HEK293 (cell line): Measurements from ENCODE around the gene RPS5.
A peak's percentile ranks its signal among the peaks of the same experiment; 100 is the strongest.

ENCODE experiments used
- CTCF ChIA-PET: fragments of 350-600 bp; formaldehyde crosslinking; extraction: SDS; loops from one replicate; lab custom pipeline; 2021; ENCODE audit warnings: antibody characterized with exemption; lab: Yijun Ruan, JAX
- POLR2A ChIA-PET: fragments of 300-600 bp; formaldehyde crosslinking; extraction: SDS; loops from one replicate; lab custom pipeline; 2020; ENCODE audit warnings: antibody characterized with exemption, inconsistent platforms; lab: Yijun Ruan, JAX
- H3K27ac ChIP-seq: fragments of 200-500 bp; sonication (Bioruptor generic); 2 replicates; pipeline ENCODE4 v1.5.1; 2014; ENCODE audit warnings: low read depth, low read length, control low read depth, inconsistent platforms; ENCODE audit errors: extremely low read depth
- H3K36me3 ChIP-seq, 2 experiments: fragments of 200-500 bp in 1 of 2; sonication (Bioruptor generic) in 1 of 2; 1 replicate in 1 of 2; 2 replicates in 1 of 2; pipeline ENCODE4 v1.5.1; 2014 to 2017; ENCODE audit warnings: inconsistent platforms in 2 of 2, low read length in 2 of 2; ENCODE audit not compliant: control insufficient read depth in 2 of 2, insufficient read depth in 1 of 2
- H3K4me1 ChIP-seq: fragments of 200-500 bp; sonication (Bioruptor generic); 2 replicates; pipeline ENCODE4 v1.5.1; 2014; ENCODE audit warnings: mild to moderate bottlenecking, low read length, inconsistent platforms; ENCODE audit not compliant: control insufficient read depth, insufficient read depth
- H3K4me3 ChIP-seq: 2 replicates; pipeline ENCODE4 v1.5.1; 2011; ENCODE audit warnings: low read depth, mild to moderate bottlenecking, control low read depth, low read length, moderate library complexity
- H3K9me3 ChIP-seq: fragments of 200-500 bp; sonication (Bioruptor generic); 2 replicates; pipeline ENCODE4 v1.5.1; 2014; ENCODE audit warnings: low read depth, low read length, inconsistent platforms; ENCODE audit not compliant: control insufficient read depth, insufficient read depth
- GLIS1 ChIP-seq: fragments of 450-650 bp; formaldehyde crosslinking; IDR thresholded peaks from 2 replicates; pipeline ENCODE4 v1.5.1; 2016; ENCODE audit warnings: missing biosample characterization, missing genetic modification characterization
- KLF9 ChIP-seq: fragments of 450-650 bp; formaldehyde crosslinking; IDR thresholded peaks from 2 replicates; pipeline ENCODE4 v1.5.1; 2016; ENCODE audit warnings: missing biosample characterization, missing genetic modification characterization, low read depth
- SP7 ChIP-seq: fragments of 450-650 bp; formaldehyde crosslinking; IDR thresholded peaks from 2 replicates; pipeline ENCODE4 v1.5.1; 2016; ENCODE audit warnings: missing biosample characterization, missing genetic modification characterization
- YY2 ChIP-seq: fragments of 450-650 bp; formaldehyde crosslinking; IDR thresholded peaks from 2 replicates; pipeline ENCODE4 v1.5.1; 2016; ENCODE audit warnings: missing biosample characterization, missing genetic modification characterization
- ZBTB20 ChIP-seq: fragments of 450-650 bp; formaldehyde crosslinking; IDR thresholded peaks from 2 replicates; pipeline ENCODE4 v1.5.1; 2016; ENCODE audit warnings: missing biosample characterization, missing genetic modification characterization
- ZBTB8A ChIP-seq: fragments of 450-650 bp; formaldehyde crosslinking; IDR thresholded peaks from 2 replicates; pipeline ENCODE4 v1.5.1; 2016; ENCODE audit warnings: missing biosample characterization, missing genetic modification characterization
- ZFP3 ChIP-seq: fragments of 450-650 bp; formaldehyde crosslinking; IDR thresholded peaks from 2 replicates; pipeline ENCODE4 v1.5.1; 2016; ENCODE audit warnings: low read depth, missing biosample characterization, missing genetic modification characterization
- ZNF121 ChIP-seq: fragments of 450-650 bp; formaldehyde crosslinking; IDR thresholded peaks from 2 replicates; pipeline ENCODE4 v1.5.1; 2016; ENCODE audit warnings: missing biosample characterization, missing genetic modification characterization
- ZNF146 ChIP-seq: fragments of 450-650 bp; formaldehyde crosslinking; IDR thresholded peaks from 2 replicates; pipeline ENCODE4 v1.5.1; 2016; ENCODE audit warnings: missing biosample characterization, missing genetic modification characterization
- ZNF223 ChIP-seq: fragments of 450-650 bp; formaldehyde crosslinking; IDR thresholded peaks from 2 replicates; pipeline ENCODE4 v1.5.1; 2016; ENCODE audit warnings: missing biosample characterization, missing genetic modification characterization
- ZNF239 ChIP-seq: fragments of 450-650 bp; formaldehyde crosslinking; IDR thresholded peaks from 2 replicates; pipeline ENCODE4 v1.5.1; 2016; ENCODE audit warnings: missing biosample characterization, missing genetic modification characterization
- ZNF404 ChIP-seq: fragments of 450-650 bp; formaldehyde crosslinking; IDR thresholded peaks from 2 replicates; pipeline ENCODE4 v1.5.1; 2017; ENCODE audit warnings: missing biosample characterization, missing genetic modification characterization
- ZNF48 ChIP-seq: fragments of 450-650 bp; formaldehyde crosslinking; IDR thresholded peaks from 2 replicates; pipeline ENCODE4 v1.5.1; 2016; ENCODE audit warnings: missing biosample characterization, missing genetic modification characterization
- ZNF521 ChIP-seq: fragments of 450-650 bp; formaldehyde crosslinking; IDR thresholded peaks from 2 replicates; pipeline ENCODE4 v1.5.1; 2017; ENCODE audit warnings: missing biosample characterization, mild to moderate bottlenecking, missing genetic modification characterization
- ZNF623 ChIP-seq: fragments of 450-650 bp; formaldehyde crosslinking; IDR thresholded peaks from 2 replicates; pipeline ENCODE4 v1.5.1; 2016; ENCODE audit warnings: missing biosample characterization, missing genetic modification characterization
- ZNF626 ChIP-seq: fragments of 450-650 bp; sonication (Bioruptor Pico); formaldehyde crosslinking; IDR thresholded peaks from 2 replicates; pipeline ENCODE4 v1.5.1; 2018; ENCODE audit warnings: missing biosample characterization, missing genetic modification characterization, inconsistent platforms
- ZNF670 ChIP-seq: fragments of 450-650 bp; formaldehyde crosslinking; IDR thresholded peaks from 2 replicates; pipeline ENCODE4 v1.5.1; 2016; ENCODE audit warnings: missing biosample characterization, missing genetic modification characterization, low read depth
- ZNF677 ChIP-seq: fragments of 450-650 bp; IDR thresholded peaks from 2 replicates; pipeline ENCODE4 v1.5.0; 2018; ENCODE audit warnings: missing biosample characterization, mild to moderate bottlenecking, missing genetic modification characterization, moderate library complexity
- TF ChIP-seq, protein P1 (sequence below): fragments of 450-650 bp; formaldehyde crosslinking; IDR thresholded peaks from 2 replicates; pipeline ENCODE4 v1.5.1; 2016; ENCODE audit warnings: missing biosample characterization, missing genetic modification characterization
- TF ChIP-seq, protein P2 (sequence below): fragments of 450-650 bp; IDR thresholded peaks from 2 replicates; pipeline ENCODE4 v1.5.1; 2018; ENCODE audit warnings: missing biosample characterization, missing genetic modification characterization
- TF ChIP-seq, protein P3 (sequence below): fragments of 450-650 bp; formaldehyde crosslinking; IDR thresholded peaks from 2 replicates; pipeline ENCODE4 v1.5.1; 2016; ENCODE audit warnings: missing biosample characterization, missing genetic modification characterization

RPS5 gene

DNA sequence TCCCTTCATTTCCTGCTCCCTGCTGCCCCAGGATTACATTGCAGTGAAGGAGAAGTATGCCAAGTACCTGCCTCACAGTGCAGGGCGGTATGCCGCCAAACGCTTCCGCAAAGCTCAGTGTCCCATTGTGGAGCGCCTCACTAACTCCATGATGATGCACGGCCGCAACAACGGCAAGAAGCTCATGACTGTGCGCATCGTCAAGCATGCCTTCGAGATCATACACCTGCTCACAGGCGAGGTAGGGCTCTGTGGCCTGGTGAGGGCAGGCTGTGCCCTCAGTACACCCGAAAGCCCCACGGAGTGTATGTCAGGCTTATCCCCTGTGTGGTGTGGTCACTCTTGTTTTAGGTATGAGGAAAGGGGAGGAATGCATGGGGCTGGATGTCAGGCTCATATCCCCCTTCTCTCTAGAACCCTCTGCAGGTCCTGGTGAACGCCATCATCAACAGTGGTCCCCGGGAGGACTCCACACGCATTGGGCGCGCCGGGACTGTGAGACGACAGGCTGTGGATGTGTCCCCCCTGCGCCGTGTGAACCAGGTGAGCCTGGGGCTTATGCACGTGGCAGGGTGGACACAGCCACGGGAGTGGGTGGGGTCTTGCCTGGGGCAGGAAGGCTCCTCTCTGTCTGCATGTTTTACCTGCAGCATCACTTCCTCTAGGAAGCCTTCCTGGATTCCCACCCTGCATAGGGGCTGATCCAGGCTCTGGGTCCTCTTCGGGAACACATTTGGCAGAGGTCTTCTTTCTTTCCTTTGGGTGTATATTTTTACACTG is 6.1 kb downstream of the RPS5 start:
- Histone ChIP-seq H3K4me3 (no peak overlapping the region), H3K27ac (no peak overlapping the region), H3K9me3 (no peaks in the 10 kb centered on the region), H3K36me3 (peaks cover 64 to 76% of the 10 kb centered on the region in 2 experiments), H3K4me1 (peaks cover 3% of the 10 kb centered on the region; the same call in 1 of the 2 replicates)
- ChIA-PET POLR2A (interaction anchor here (1.9 kb wide), 2 partner anchors 15 to 31 kb away, joined by 4 to 9 read pairs; partner anchors contain the start of genes ZNF497 and ZNF584), CTCF (interaction anchor here (1.2 kb wide), 1 partner anchor 126 kb away, joined by 4 read pairs; the partner anchor contains the start of gene ZBTB45)
- TF ChIP-seq, protein P1, sequence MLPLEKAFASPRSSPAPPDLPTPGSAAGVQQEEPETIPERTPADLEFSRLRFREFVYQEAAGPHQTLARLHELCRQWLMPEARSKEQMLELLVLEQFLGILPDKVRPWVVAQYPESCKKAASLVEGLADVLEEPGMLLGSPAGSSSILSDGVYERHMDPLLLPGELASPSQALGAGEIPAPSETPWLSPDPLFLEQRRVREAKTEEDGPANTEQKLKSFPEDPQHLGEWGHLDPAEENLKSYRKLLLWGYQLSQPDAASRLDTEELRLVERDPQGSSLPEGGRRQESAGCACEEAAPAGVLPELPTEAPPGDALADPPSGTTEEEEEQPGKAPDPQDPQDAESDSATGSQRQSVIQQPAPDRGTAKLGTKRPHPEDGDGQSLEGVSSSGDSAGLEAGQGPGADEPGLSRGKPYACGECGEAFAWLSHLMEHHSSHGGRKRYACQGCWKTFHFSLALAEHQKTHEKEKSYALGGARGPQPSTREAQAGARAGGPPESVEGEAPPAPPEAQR (tag by site-specific recombination) = no peak
- TF ChIP-seq, protein P2, sequence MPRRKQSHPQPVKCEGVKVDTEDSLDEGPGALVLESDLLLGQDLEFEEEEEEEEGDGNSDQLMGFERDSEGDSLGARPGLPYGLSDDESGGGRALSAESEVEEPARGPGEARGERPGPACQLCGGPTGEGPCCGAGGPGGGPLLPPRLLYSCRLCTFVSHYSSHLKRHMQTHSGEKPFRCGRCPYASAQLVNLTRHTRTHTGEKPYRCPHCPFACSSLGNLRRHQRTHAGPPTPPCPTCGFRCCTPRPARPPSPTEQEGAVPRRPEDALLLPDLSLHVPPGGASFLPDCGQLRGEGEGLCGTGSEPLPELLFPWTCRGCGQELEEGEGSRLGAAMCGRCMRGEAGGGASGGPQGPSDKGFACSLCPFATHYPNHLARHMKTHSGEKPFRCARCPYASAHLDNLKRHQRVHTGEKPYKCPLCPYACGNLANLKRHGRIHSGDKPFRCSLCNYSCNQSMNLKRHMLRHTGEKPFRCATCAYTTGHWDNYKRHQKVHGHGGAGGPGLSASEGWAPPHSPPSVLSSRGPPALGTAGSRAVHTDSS (tag by site-specific recombination) = no peak
- no peak for TF ChIP-seq ZNF404 (tag by site-specific recombination)
- no peak for TF ChIP-seq ZNF239 (tag by site-specific recombination)
- TF ChIP-seq ZNF623 (tag by site-specific recombination) = no peak
- no peak for TF ChIP-seq ZNF521 (tag by site-specific recombination)
- no peak for TF ChIP-seq ZNF48 (tag by site-specific recombination)
- TF ChIP-seq ZNF121 (tag by site-specific recombination) = no peak
- no peak for TF ChIP-seq ZNF223 (tag by site-specific recombination)
- TF ChIP-seq ZFP3 (tag by site-specific recombination) = no peak
- no peak for TF ChIP-seq ZBTB20
- TF ChIP-seq ZNF670 (tag by site-specific recombination) = no peak
- TF ChIP-seq, protein P3, sequence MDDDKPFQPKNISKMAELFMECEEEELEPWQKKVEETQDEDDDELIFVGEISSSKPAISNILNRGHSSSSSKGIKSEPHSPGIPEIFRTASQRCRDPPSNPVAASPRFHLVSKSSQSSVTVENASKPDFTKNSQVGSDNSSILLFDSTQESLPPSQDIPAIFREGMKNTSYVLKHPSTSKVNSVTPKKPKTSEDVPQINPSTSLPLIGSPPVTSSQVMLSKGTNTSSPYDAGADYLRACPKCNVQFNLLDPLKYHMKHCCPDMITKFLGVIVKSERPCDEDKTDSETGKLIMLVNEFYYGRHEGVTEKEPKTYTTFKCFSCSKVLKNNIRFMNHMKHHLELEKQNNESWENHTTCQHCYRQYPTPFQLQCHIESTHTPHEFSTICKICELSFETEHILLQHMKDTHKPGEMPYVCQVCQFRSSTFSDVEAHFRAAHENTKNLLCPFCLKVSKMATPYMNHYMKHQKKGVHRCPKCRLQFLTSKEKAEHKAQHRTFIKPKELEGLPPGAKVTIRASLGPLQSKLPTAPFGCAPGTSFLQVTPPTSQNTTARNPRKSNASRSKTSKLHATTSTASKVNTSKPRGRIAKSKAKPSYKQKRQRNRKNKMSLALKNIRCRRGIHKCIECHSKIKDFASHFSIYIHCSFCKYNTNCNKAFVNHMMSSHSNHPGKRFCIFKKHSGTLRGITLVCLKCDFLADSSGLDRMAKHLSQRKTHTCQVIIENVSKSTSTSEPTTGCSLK (tag by site-specific recombination) = no peak
- no peak for TF ChIP-seq KLF9 (tag by site-specific recombination)
- no peak for TF ChIP-seq ZNF677
- no peak for TF ChIP-seq ZNF626 (tag by site-specific recombination)
- TF ChIP-seq SP7 (tag by site-specific recombination) = no peak
- TF ChIP-seq ZNF146 (tag by site-specific recombination) = no peak
- TF ChIP-seq YY2 = no peak

DNA sequence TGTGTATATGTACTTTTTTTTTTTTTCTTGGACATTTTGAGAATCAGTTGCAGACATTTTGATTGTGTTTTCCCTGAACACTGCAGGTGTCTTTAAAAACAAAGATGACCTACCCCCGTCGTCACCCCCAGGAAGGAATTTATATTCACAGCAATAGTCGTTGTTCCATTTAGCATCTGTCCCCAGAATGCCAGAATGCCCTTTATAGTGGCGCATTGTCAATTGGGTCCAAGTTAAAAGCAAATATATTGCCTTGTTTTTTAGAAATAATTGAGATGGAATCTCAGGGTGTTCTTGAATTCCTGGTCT is 6.6 kb downstream of the RPS5 start:
- CTCF ChIA-PET = no interaction called here
- POLR2A ChIA-PET = no interaction called here
- H3K27ac ChIP-seq = no peak overlapping the region
- H3K4me3 ChIP-seq = no peak overlapping the region
- H3K4me1 ChIP-seq = no peaks in the 10 kb centered on the region
- TF ChIP-seq GLIS1 (tag by site-specific recombination) = peak; percentile 61; the same call in 1 of the 2 replicates
- no peak for TF ChIP-seq ZBTB8A
- H3K36me3 ChIP-seq = peaks cover 59 to 71% of the 10 kb centered on the region in 2 experiments
- H3K9me3 ChIP-seq = no peaks in the 10 kb centered on the region
